Measurements from ENCODE around the gene RSRP1. TPM values are rescaled to one million over a fixed set of nuclear protein-coding genes. Genes with fewer than 3 reads are reported as not detected.
A peak's percentile ranks its signal among the peaks of the same experiment; 100 is the strongest.
"Not testable (repeated sequence)": the region's sequence is repeated elsewhere in the genome, so short reads cannot be mapped to it uniquely, and the experiment has no call there.

Gene RSRP1
- total and polyA plus RNA-seq, 2 of the 4 experiments (the other 2 are of a cell fraction), result 71.0 TPM

GRCh38 chr1:25290043-25290442 is 42.8 kb upstream of the RSRP1 start:
- H2BK15ac ChIP-seq (ENCODE audit: low read depth, low read length); H3K56ac ChIP-seq (ENCODE audit: extremely low read depth, insufficient read depth, low read length); H2AK9ac ChIP-seq (replicated peaks; ENCODE audit: low read depth, low read length, poor library complexity); H3K4me2 ChIP-seq (ENCODE audit: low read depth, low read length); DNase-seq; H3K23ac ChIP-seq (ENCODE audit: low read depth, low read length); H3K9ac ChIP-seq (ENCODE audit: low read depth, low read length); H4K20me1 ChIP-seq (ENCODE audit: insufficient read depth, low read length); H4K5ac ChIP-seq (ENCODE audit: low read depth, low read length); H3K18ac ChIP-seq (ENCODE audit: low read depth, low read length); dilution Hi-C loops (cut with HindIII; ENCODE audit: low sequenced_read_pairs, unreplicated experiment); H3K27ac ChIP-seq (ENCODE audit: insufficient read depth, low read length); H2BK120ac ChIP-seq (ENCODE audit: low read depth, low read length); POLR2A ChIA-PET (ENCODE audit: unreplicated experiment); H4K91ac ChIP-seq (ENCODE audit: insufficient read depth, low read depth, low read length); H4K8ac ChIP-seq (ENCODE audit: low read depth in 2 of 2, low read length in 2 of 2); H3K27me3 ChIP-seq (ENCODE audit: control insufficient read depth, insufficient read depth, low read length); H3K14ac ChIP-seq (replicated peaks; ENCODE audit: low read depth, low read length); H3K36me3 ChIP-seq (ENCODE audit: control insufficient read depth, insufficient read depth, low read length); H2AFZ ChIP-seq (replicated peaks; ENCODE audit: low read length, poor library complexity); H3K9me1 ChIP-seq (ENCODE audit: insufficient read depth, low read length); H2BK20ac ChIP-seq (ENCODE audit: low read depth, low read length); BruUV-seq (replicated peaks); H2BK5ac ChIP-seq (ENCODE audit: low read depth, low read length, poor library complexity, severe bottlenecking); H3K9me3 ChIP-seq (ENCODE audit: control insufficient read depth, insufficient read depth, low read length); H3K79me1 ChIP-seq (ENCODE audit: low read depth in 1 of 2, low read length in 2 of 2); in situ Hi-C loops (cut with MboI; ENCODE audit: low sequenced_read_pairs); H3K4ac ChIP-seq (ENCODE audit: low read depth, low read length); H3K4me1 ChIP-seq (ENCODE audit: control insufficient read depth, insufficient read depth, low read length); CTCF ChIA-PET; H2AK5ac ChIP-seq (ENCODE audit: low read depth, low read length); intact Hi-C loops (cut with micrococcal nuclease); H3K4me3 ChIP-seq (ENCODE audit: insufficient read depth, low read depth, low read length): not testable (repeated sequence)
- TF ChIP-seq, protein P1, sequence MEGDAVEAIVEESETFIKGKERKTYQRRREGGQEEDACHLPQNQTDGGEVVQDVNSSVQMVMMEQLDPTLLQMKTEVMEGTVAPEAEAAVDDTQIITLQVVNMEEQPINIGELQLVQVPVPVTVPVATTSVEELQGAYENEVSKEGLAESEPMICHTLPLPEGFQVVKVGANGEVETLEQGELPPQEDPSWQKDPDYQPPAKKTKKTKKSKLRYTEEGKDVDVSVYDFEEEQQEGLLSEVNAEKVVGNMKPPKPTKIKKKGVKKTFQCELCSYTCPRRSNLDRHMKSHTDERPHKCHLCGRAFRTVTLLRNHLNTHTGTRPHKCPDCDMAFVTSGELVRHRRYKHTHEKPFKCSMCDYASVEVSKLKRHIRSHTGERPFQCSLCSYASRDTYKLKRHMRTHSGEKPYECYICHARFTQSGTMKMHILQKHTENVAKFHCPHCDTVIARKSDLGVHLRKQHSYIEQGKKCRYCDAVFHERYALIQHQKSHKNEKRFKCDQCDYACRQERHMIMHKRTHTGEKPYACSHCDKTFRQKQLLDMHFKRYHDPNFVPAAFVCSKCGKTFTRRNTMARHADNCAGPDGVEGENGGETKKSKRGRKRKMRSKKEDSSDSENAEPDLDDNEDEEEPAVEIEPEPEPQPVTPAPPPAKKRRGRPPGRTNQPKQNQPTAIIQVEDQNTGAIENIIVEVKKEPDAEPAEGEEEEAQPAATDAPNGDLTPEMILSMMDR (conservative IDR thresholded peaks at IDR 0.05; ENCODE audit: low read depth, low read length), result peak; percentile 20; the same call in 1 of the 2 replicates
- TF ChIP-seq RAD21 (IDR thresholded peaks at IDR 0.05; ENCODE audit: low read length), result peak; percentile 36
- peak; percentile 97 for ATAC-seq (ENCODE audit: low read depth)
- no CpG with 5 or more reads among the region's 6 CpGs for WGBS, 2 experiments (ENCODE audit: extremely low coverage in 2 of 2, insufficient read length in 1 of 2)

DNA sequence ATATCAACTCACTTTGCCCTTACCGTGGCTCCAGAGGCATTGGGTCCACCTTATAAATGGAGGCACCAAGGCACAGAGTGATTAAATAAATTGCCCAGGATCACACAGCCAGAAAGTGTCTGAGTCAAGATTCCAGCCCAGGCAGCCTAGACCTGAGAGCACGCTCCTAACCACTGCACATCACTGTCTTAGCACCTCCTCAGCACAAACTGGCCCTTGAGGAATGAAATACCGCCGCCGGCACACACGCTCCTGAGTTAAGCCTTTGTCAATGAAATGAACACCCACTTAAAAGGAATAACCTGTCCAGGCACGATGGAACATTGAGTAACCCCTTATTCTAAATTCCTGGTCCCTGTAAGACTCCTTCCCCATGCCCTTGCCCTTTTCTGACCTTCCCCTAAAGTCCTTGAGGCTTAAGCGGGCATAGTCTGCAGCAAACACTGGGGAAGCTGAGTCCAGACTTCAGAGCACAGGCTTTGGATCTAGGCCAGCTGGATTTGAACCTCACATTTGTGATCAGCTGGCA is 41.4 kb upstream of the RSRP1 start:
- H2AK5ac ChIP-seq (ENCODE audit: low read depth, low read length); POLR2A ChIA-PET (ENCODE audit: unreplicated experiment); H3K4me2 ChIP-seq (ENCODE audit: low read depth, low read length); H3K9me3 ChIP-seq (ENCODE audit: control insufficient read depth, insufficient read depth, low read length); H3K4me3 ChIP-seq (ENCODE audit: insufficient read depth, low read depth, low read length); H4K91ac ChIP-seq (ENCODE audit: insufficient read depth, low read depth, low read length); ATAC-seq (ENCODE audit: low read depth); H3K79me1 ChIP-seq (ENCODE audit: low read depth in 1 of 2, low read length in 2 of 2); H2AFZ ChIP-seq (replicated peaks; ENCODE audit: low read length, poor library complexity); dilution Hi-C loops (cut with HindIII; ENCODE audit: low sequenced_read_pairs, unreplicated experiment); H2AK9ac ChIP-seq (replicated peaks; ENCODE audit: low read depth, low read length, poor library complexity); H2BK5ac ChIP-seq (ENCODE audit: low read depth, low read length, poor library complexity, severe bottlenecking); CTCF ChIA-PET; H2BK15ac ChIP-seq (ENCODE audit: low read depth, low read length); DNase-seq; H4K20me1 ChIP-seq (ENCODE audit: insufficient read depth, low read length); BruUV-seq (replicated peaks); H3K18ac ChIP-seq (ENCODE audit: low read depth, low read length); H2BK120ac ChIP-seq (ENCODE audit: low read depth, low read length); H2BK20ac ChIP-seq (ENCODE audit: low read depth, low read length); H4K8ac ChIP-seq (ENCODE audit: low read depth in 2 of 2, low read length in 2 of 2); H3K9me1 ChIP-seq (ENCODE audit: insufficient read depth, low read length); H3K36me3 ChIP-seq (ENCODE audit: control insufficient read depth, insufficient read depth, low read length); H3K27ac ChIP-seq (ENCODE audit: insufficient read depth, low read length); H3K56ac ChIP-seq (ENCODE audit: extremely low read depth, insufficient read depth, low read length); H3K14ac ChIP-seq (replicated peaks; ENCODE audit: low read depth, low read length); H3K4me1 ChIP-seq (ENCODE audit: control insufficient read depth, insufficient read depth, low read length); H3K9ac ChIP-seq (ENCODE audit: low read depth, low read length); H3K23ac ChIP-seq (ENCODE audit: low read depth, low read length); H3K27me3 ChIP-seq (ENCODE audit: control insufficient read depth, insufficient read depth, low read length); H3K4ac ChIP-seq (ENCODE audit: low read depth, low read length); H4K5ac ChIP-seq (ENCODE audit: low read depth, low read length): not testable (repeated sequence)
- no CpG with 5 or more reads among the region's 8 CpGs for WGBS, 2 experiments (ENCODE audit: extremely low coverage in 2 of 2, insufficient read length in 1 of 2)
- in situ Hi-C loops (cut with MboI; ENCODE audit: low sequenced_read_pairs) (loop anchor here (10.0 kb wide), 2 partner anchors 116 to 236 kb away; no protein-coding TSS in a partner anchor), intact Hi-C loops (cut with micrococcal nuclease) (loop anchor here (10.0 kb wide), 1 partner anchor 236 kb away; no protein-coding TSS in a partner anchor)
